IPS-18c (cell line): ENCODE results near the gene ADAMTS6.
"Not testable (repeated sequence)": the region's sequence is repeated elsewhere in the genome, so short reads cannot be mapped to it uniquely, and the experiment has no call there.

ENCODE experiments used
- H3K4me3 ChIP-seq: 2 replicates; pipeline ENCODE4 v1.7.0; 2013; ENCODE audit warnings: low read depth, mild to moderate bottlenecking, low read length, moderate library complexity; ENCODE audit not compliant: insufficient read depth
- H3K9me3 ChIP-seq: one replicate; pipeline ENCODE4 v1.6.1; 2013; ENCODE audit warnings: mild to moderate bottlenecking, low read length, moderate library complexity; ENCODE audit not compliant: control insufficient read depth, insufficient read depth

The ADAMTS6 gene

DNA sequence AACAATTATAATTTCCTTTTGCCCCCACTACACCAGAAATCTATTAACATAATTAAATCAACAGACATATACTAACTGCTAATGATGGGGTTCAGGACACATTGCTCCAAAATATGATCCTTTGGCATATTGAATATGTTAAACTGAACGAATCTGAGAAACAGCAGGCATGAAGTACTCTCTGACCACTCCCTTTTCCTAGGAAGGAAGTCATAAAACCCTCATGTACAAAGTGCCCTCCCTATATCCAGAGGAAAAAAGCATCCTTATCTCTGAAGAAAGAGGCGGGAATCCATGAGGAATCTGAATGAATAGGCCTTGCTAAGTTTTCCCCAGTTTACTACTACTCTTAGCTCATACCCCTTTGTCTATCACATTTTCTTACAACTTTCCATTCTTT, 67.9 kb downstream of the ADAMTS6 start:
- no peaks in the 10 kb centered on the region for H3K9me3 ChIP-seq
- no peak overlapping the region for H3K4me3 ChIP-seq

DNA sequence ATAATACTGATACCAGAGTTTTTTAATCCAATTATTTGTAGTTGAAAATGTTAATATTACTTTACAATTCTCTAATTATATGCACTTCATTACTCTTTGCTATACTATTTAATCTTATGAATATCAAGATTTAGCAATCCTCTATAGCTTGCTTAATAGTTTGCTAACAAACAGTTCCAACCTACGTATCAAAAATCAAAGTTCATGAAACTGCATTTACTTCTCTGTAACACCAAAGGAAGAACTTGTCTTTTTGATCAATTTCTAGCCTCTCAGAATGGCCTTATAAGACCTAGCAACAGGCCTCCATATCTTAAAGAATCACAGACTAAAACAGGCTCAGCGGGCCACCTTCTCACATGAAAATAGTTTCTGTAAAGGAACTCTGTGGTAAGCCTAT, 68.9 kb downstream of the ADAMTS6 start:
- H3K4me3 ChIP-seq, result no peak overlapping the region
- H3K9me3 ChIP-seq, result no peaks in the 10 kb centered on the region

DNA sequence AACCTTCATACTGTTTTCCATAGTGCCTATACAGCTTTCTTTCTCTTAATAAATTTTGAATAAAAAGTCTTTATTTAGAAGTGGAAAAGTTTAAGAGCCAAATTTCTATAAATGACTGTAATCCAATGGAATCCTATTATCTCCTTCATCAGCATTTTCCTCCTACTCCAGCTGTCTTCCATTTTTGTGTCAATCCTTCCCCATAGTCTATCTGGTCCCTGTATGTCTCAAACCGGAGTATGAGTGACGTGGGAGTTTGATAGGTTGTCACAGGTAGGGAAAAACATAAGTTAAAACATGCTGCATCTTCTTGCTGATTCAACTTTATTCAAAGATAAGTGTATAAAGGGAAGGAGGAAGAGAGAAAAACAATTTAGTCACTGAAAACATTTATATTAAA, 70.4 kb downstream of the ADAMTS6 start:
- H3K9me3 ChIP-seq, result no peaks in the 10 kb centered on the region
- no peak overlapping the region for H3K4me3 ChIP-seq

DNA sequence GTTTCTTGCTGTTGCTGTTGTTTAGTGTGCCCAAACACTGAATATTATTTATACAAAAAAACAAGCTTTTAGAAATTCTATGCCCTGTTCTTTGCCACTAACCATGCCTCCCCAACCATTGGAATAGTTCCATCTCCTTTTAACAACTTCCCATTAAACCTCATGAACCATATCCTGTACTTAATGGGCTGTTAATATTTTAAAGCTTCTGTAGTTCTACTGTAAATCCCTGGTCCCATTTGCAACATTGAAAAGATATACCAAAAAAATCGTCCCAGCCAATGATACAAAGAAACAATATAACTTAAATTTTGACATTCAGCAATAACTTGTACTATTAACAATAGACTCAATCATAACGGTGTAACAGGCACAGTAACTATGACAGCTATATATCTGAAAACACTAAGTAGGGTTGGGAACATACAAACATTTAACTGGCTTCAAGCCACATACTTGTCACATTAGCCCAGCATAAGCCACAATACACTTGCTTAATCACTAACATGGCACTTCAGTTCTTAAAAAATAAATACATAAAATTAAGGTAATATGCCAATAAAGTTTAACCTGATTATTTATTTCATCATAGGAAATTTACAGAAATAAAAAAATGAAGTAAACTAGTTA, 86.1 kb downstream of the ADAMTS6 start:
- Histone ChIP-seq H3K4me3 (no peak overlapping the region), H3K9me3 (no peaks in the 10 kb centered on the region)

DNA sequence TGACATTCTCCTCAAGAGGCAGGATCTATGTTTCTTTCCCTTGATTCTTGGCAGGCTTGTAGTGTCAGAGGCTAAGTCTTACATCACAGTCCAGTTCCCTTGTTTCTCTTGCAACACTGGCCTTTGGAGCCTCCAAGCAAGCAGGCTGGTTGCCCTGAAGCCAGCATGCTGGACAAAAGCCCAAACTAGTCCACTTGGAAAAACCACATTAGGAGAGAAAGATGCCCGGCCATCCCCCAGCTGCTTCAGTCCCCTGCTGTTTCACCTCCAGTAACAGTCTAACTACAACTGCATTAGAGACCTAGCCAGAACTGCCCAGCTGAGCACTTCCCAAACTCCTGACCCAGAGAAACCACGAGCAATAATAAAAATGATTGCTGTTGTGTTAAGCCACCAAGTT, 87.6 kb downstream of the ADAMTS6 start:
- Histone ChIP-seq H3K4me3 (no peak overlapping the region), H3K9me3 (no peaks in the 10 kb centered on the region)

DNA sequence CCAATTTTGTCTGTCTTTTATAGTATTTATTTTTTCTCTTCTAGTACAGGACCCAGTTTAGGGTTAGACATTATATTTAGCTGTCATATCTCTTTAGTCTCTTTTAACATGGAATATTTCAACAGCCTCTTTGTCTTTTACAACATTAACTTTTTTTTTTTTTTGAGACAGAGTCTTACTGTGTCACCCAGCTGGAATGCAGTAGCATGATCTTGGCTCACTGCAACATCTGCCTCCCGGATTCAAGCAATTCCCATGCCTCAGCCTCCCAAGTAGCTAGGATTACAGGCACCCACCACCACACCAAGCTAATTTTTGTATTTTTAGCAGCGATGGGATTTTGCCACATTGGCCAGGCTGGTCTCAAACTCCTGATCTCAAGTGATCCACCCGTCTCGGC, 90.1 kb downstream of the ADAMTS6 start:
- no peak overlapping the region for H3K4me3 ChIP-seq
- H3K9me3 ChIP-seq, result no peaks in the 10 kb centered on the region

DNA sequence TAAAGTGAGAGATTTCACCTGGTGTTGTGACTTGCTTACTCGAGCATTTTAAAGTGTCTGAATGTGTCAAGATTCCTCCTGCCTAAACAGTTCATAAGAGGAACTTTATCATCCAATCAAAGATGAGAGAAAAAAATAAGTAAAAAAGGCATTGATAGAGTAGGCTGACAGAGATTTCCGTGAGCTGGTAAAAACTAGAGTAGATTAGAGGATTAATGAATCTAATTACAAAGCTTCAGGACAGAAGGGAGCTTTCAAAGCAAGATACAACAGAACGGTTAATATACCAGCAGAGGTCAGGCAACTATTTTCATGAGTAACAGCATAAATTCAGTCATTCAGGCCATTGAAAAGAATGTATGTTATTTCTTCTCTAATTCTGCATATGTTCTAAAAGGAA, 91.5 kb downstream of the ADAMTS6 start:
- Histone ChIP-seq H3K9me3 (no peaks in the 10 kb centered on the region), H3K4me3 (no peak overlapping the region)

DNA sequence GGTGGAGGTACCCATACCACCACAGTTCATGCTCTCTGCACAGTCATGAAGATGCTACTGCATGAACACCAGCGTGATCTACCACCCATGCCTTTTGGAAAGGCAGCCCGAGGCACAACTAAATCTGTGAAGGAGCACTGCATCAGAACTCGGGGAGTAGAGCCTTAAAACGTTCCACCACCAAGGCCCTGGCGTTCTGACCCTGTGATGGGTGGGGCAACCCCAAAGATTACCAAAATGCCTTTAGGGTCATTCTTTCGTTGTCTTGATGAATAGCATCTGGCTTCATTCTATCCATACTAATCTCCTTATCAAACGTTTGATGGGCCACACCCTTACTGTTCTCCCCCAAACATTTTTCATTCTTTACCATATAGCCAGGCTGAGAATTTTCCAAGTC, 97.9 kb downstream of the ADAMTS6 start:
- Histone ChIP-seq H3K9me3 (no peaks in the 10 kb centered on the region), H3K4me3 (no peak overlapping the region)

DNA sequence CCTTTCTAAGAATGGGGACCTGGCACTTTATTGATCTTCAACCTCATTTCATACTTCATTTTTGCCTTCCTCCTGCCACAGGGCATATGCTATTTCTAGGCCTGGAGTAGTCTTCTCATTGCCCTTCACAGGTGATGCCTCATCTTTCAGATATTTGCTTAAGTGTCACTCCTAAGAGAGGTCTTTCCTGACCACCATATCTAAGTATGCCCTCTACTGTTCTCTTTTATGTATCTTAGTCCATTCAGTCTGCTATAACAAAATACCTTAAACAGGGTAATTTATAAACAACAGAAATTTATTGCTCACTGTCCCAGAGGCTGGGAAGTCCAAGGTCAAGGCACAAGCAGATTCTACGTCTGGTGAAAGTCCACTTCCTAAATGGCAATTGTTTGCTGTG, 99.1 kb downstream of the ADAMTS6 start:
- Histone ChIP-seq H3K9me3 (no peaks in the 10 kb centered on the region), H3K4me3 (no peak overlapping the region)

DNA sequence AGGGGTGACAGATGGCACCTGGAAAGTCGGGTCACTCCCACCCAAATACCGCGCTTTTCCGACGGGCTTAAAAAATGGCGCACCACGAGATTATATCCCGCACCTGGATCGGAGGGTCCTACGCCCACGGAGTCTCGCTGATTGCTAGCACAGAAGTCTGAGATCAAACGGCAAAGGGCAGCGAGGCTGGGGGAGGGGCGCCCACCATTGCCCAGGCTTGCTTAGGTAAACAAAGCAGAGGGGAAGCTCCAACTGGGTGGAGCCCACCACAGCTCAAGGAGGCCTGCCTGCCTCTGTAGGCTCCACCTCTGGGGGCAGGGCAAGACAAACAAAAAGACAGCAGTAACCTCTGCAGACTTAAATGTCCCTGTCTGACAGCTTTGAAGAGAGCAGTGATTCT, 111.2 kb downstream of the ADAMTS6 start:
- not testable (repeated sequence) for H3K4me3 ChIP-seq, H3K9me3 ChIP-seq

DNA sequence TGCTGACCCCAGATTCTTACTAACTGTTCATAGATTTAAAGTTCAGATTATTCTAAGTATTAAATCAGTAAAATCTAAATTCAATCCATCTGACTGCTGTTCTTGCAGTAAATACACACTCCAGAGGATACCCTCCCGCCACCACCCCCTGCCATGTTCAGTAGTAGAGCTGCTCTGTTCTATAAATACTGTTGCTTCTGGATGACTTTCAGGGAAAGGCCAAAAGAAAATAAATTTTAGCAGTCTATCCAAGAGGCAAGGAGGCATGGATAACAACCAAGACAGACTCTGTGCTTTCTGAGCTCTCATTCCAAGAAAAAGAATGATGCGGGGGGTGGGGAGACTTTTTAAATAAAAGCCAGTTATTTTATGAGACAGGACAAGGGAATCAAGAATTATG, 115.1 kb downstream of the ADAMTS6 start:
- no peaks in the 10 kb centered on the region for H3K9me3 ChIP-seq

DNA sequence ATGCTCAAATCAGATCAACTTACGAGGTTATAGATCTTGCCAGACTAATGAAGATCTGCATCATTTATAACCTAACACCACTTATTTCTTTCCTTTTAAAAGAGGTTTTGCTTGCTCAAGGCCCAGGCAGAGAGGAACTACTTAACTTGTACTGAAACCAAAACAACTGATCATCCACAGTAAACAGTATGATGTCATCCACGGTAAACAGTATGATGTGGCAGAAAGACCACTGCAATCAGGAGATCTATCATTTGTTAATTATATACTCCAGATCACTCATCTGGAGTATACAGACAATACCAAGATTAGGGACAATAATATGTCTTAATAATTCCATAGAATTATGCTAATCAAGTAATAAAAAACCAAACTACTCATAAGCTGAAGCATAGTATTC, 116.8 kb downstream of the ADAMTS6 start:
- H3K9me3 ChIP-seq, result no peaks in the 10 kb centered on the region
- H3K4me3 ChIP-seq, result no peak overlapping the region

More for the DNA sequence above, 115.1 kb downstream of the ADAMTS6 start:
- H3K4me3 ChIP-seq, result no peak overlapping the region

DNA sequence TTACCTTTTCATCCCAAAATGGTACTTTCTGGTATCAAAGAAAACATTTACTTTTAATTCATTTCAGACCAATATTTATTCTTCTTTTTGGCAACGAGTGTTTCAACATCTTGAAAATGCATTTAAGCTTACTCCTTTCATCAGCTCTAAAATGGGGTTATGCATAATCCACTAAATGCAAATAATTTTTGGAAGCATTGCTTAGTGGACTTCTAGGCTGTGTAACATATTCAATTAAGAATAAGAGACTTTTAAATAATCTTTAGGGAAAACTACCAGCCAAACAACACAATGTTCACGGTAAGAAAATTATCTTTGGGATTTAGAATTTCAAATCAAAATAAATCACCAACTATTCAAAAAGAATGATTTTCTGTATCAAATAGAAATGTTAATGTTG, 118.2 kb downstream of the ADAMTS6 start:
- Histone ChIP-seq H3K4me3 (no peak overlapping the region), H3K9me3 (no peaks in the 10 kb centered on the region)

DNA sequence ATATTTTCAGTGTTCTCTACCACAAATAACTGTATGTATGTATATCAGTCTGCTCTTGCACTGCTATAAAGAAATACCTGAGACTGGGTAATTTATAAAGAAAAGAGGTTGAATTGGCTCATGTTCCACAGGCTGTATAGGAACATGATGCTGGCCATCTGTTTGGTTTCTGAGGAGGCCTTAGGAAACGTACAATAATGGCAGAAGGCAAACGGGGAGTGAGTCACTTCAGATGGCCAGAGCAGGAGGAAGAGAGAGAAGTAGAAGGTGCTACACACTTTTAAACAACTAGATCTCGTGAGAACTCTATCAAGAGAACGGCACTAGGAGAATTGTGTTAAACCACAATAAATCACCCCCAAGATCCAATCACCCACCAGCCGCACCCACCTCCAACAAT, 121.7 kb downstream of the ADAMTS6 start:
- H3K9me3 ChIP-seq, result no peaks in the 10 kb centered on the region
- no peak overlapping the region for H3K4me3 ChIP-seq

DNA sequence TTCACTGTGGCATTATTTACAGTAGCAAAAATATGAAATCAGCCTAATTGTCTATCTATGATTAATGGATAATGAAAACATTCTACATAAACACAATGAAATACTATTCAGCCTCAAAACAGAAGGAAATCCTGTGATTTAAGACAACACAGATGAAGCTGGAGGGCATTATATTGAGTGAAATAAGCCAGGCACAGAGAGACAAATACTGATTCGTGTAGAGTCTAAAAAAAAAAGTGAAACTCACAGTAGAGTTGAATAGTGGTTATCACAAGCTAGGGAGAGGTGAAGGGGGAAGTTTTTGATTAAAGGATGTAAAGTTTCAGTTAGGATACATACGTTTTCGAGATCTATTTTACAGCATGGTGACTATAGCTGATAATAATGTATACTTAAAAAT, 122.2 kb downstream of the ADAMTS6 start:
- Histone ChIP-seq H3K9me3 (no peaks in the 10 kb centered on the region), H3K4me3 (no peak overlapping the region)

DNA sequence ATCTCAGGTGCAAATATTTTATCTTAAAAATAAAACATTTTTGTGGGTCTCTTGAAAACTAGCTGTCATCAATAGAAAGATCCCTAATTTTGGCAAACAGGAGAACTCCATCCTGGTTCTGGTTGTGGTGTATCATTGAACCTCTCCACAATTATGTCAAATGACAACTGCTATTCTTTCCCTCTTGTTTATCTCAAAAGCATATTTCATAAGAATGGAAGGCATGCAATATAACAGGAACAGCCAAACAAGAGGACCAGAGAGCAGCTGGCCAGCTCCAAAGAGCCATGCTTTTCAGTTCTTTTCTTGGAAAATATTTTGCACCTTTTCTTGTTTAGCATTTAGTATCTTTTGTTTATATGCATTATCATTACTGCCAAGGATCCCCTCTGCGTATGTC, 125.4 kb downstream of the ADAMTS6 start:
- no peaks in the 10 kb centered on the region for H3K9me3 ChIP-seq
- H3K4me3 ChIP-seq, result no peak overlapping the region

DNA sequence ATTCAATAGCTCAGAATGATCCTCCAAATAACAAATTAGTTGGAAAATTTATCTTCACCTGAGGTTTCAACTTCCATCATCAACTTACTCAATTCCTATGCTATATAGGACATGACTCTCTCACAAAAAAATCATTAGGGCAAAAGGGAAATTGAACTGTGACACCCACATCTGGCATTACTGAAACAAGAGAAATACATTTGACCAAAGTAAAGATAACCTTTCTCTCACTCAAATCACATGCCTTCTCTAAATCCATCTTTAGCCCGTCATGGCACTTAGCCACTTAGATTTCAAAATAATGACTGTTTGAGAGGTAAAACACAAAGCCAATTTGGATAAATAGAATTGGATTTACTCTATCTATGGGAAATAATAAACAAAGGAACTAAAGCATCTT, 126.4 kb downstream of the ADAMTS6 start:
- no peak overlapping the region for H3K4me3 ChIP-seq
- H3K9me3 ChIP-seq, result no peaks in the 10 kb centered on the region

DNA sequence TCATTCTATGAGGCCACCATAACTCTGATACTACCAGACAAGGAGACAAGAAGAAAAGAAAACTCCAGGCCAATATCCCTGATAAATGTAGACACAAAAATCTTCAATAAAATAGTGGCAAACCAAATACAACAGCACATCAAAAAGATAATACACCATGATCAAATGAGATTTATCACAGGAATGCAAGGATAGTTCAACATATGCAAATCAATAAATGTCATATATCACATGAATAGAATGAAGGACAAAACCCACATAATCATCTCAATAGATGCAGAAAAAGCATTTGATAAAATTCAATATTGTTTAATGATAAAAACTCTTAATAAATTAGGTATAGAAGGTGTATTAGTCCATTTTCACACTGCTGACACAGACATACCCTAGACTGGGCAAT, 139.9 kb downstream of the ADAMTS6 start:
- Histone ChIP-seq H3K4me3 (no peak overlapping the region), H3K9me3 (no peaks in the 10 kb centered on the region)

DNA sequence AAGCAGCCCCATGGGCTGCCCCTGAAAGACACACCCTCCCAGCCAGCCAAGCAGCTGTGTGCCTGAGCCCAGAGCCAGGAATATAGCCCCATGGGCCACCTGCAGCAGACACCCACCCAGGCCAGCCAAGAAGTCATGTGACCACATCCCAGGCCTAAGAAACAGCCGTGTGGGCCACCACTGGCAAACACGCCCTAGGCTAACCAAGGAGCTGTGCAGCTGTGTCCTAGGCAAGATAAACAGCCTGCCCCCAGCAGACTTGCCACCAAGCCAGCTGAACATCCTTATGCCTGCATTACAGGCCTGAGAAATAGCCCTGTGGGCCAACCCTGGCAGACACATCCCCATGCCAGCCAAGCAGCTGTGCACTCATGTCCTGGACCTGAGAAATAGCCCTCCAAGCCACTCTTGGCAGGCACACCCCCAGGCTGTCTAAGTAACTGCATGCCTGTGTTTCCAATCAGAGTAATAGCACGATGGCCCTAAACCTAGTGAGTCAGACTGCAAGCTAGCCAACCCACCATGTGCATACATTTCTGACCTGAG, 143.0 kb downstream of the ADAMTS6 start:
- no peaks in the 10 kb centered on the region for H3K9me3 ChIP-seq

More for the DNA sequence above, 143.0 kb downstream of the ADAMTS6 start:
- no peak overlapping the region for H3K4me3 ChIP-seq
